Ecto neural progenitor cell (in vitro differentiated cells): ENCODE measurements around the gene FARSB.
A peak's percentile ranks its signal among the peaks of the same experiment; 100 is the strongest.
"Not testable (repeated sequence)": the region's sequence is repeated elsewhere in the genome, so short reads cannot be mapped to it uniquely, and the experiment has no call there.

ENCODE experiments used
- DNase-seq: peaks from one replicate; pipeline ENCODE4 v3.0.0-alpha.2; 2018; ENCODE audit warnings: low spot score

Gene FARSB

DNA sequence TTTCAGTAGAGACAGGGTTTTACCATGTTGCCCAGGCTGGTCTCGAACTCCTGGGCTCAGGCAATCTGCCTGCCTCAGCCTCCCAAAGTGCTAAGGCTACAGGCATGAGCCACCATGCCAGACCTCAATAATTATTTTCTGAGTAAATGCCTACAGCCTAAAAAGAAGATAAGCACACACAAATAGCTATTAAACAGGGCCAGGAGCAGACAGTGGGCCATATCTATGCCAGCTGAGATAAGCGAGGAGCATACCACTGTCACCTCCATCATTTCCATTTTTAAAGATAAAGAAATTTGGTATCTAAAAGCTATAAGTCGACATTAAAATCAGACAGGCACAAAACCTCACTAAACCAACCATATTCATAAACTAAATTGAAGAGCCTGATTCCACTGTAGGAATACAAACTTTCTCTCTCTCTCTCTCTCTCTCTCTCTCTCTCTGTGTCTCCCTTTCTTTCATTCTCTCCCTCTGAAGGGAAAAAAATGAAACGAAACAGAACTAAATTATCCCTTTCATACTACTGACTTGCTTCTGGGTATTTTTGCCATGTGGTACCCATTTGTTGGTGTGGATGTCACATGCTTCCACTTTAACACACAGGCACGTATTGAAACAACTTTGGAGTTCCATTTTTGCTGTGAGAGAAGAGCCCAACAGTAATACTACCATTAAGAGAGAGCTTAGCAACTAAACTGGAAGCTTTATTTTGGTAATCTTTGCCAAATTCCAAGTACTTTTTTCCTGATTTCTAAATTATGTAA lies 51.0 kb downstream of the FARSB start:
- DNase-seq: no peak

DNA sequence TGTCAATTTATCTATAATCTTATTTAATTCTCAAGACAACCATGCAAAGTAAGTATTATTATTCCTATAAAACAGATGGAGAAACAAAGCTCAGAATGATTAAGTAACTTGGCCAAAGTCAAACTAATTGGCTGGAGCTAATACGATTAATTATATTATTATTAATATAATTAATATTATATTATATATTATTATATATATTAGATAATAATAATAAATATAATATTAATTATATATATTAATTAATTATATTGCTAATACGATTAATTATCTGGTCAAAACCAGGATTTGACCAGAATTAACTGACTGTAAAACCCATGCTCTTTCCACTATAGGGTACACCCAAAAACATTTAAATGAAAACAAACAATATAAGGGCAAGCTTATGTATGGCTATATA lies 52.4 kb downstream of the FARSB start:
- no peak for DNase-seq

DNA sequence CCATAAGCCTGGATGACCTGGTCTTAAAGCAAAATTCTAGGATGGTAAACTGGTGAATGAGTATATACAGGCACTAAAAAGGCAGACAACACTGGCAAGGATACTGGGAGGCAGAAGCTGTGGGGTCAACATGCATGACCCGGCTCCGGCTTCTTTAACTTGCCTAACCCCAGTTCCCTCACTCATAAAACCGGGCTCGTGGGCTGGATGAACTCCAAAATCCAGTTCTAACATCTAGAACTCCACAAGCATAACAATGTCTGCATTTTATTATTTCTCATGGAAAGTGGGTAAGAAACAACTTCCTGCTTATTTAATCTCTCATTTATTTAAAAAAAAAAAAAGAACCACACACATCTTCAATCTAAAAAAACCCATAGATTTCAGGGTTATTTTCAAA lies 57.3 kb downstream of the FARSB start:
- DNase-seq: no peak

DNA sequence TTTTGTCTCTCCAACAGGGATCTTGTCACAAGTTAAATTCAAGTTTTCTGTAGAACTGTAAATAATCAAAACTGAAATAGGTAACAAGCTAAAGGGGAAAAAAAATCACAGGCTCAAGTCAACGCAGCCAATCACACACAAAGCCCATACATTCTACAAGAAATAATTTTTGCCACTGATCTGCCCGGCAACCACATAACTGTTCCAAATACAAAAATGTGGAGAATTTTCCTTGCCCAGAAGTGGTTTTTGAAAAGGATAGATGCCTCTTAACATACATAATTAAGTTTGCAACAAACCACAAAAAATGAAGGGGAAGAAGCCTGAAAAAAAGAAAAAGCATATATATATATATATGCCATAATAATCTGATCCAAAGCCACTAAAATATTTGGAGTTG lies 60.3 kb downstream of the FARSB start:
- no peak for DNase-seq

DNA sequence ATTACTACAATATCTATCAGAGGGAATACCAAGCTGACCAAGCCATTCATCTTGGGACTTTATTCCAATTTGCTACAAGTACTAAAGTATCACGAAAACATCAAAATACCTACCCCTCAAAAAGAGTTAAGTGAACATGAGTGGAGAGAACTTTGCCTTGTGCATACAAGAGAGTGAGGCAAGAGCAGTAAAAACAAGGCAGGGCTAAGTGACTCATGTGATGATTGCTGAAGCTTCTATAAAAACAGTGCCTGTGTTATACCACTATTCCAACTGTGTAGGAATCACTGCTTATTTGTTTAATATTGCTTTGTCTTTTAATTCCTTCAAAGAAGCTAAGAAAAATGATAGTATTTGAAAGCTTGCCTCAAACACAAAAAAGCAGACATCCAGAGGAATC lies 61.2 kb downstream of the FARSB start:
- no peak for DNase-seq

DNA sequence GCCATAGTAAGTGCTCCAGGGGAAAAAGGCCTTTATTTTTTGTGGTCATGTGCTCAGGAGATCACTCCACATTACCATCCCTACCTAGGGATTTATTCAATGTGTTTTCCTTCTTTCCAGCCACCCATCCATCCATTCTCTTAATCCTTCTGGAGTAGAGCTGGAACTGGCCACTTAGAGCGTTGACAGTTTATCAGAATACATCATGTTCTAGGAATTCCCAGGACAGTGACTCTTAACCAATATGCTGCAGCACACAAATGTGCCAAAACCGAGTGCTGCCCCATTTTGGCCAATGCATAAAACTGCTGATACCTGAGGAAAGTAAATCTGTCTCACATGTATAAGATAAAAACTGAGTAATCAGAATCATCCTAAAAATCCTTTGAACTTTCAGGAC lies 63.7 kb downstream of the FARSB start:
- DNase-seq: no peak

- DNase-seq: no peak
These were observed 64.2 kb downstream of the FARSB start for GRCh38 chr2:222591661-222592060.

DNA sequence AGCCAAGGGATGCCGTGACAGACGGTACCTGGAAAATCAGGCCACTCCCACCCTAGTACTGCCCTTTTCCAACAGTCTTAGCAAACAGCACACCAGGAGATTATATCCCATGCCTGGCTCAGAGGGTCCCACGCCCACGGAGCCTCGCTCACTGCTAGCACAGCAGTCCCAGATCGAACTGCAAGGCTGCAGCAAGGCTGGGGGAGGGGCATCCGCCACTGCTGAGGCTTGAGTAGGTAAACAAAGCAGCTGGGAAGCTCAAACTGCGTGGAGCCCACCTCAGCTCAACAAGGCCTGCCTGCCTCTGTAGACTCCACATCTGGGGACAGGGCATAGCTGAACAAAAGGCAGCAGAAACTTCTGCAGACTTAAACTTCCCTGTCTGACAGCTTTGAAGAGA lies 71.3 kb downstream of the FARSB start:
- not testable (repeated sequence) for DNase-seq

GRCh38 chr2:222582928-222583327 lies 73.0 kb downstream of the FARSB start:
- DNase-seq: no peak

GRCh38 chr2:222577341-222577740 lies 78.6 kb downstream of the FARSB start:
- no peak for DNase-seq

DNA sequence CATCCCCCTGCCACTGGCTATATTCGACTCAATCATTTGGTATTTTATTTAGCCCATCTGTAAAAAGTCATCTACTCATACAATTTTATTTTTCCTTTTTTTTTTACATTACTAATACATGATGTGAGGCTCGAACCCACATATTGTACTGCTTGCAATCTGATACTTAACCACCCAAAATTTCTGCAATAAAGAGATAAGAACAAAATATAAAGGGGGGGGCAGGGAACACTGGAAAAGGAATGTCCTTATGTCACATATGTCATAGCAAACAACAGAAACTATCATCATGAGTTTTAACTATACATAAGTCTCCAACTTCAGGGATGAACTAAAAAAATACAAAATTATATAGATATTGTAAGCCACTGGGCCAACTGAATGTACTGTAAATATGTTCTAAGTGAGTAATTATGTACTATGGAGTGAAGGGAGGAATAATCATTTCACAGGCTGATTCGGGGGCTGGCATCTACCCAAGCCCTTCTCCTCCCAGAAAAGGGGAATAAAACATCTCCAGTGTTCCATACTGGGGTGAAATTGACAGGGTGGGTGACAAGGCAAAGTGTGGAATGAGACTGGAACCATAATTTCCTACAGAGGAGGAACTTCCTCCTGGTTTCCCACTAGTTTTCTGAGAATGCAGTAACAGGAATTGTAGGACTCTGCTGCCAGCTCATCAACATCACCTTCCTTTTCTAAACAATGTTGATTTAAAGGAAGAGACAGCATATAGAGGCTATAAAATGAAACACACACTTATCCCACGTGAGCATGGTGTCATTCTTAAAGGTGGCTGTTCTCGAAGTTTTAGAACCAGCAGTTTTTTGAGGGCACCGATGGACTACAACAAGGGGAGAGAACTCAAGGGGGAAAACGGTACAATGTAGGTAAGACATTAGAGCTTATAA lies 79.5 kb downstream of the FARSB start:
- no peak for DNase-seq

DNA sequence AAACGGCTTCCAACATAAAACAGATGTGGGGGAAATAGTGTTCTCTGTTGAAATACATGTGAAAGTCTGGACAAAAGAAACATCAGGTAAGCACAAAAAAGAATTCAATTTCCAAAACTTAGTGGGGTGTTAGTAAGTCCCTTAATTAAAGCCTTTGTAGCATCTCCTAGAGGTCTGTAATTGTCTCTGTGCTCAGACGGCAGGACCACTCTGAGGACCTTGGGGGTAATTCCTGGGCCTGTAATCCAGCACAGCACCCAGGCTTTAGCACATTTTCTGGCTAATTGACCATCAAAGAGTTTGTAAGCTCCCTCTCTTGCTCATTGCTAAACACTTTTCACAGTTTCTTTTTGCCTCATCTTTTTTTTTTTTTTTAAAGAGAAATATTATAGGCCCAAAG lies 80.3 kb downstream of the FARSB start:
- DNase-seq: no peak

DNA sequence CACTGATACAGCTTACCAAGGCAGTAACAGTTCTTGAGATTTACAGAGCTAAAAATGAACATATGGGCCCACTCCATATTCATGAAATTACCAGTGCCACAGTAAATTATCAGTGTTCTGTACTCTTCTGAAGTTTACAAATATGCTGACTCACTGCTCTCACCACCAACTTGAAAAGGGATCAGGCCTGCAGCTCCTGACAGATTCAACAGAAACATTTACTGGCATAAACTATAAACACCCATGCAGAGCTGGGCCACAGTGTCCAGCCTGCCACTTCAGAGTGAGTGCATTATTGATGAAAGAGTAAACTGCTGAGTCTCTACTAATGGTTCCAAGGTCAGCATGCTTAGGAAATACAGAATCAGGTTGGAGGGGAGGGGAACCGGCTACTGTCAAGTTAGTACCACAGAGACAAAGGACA lies 83.1 kb downstream of the FARSB start:
- DNase-seq: no peak

GRCh38 chr2:222572264-222572721 lies 83.6 kb downstream of the FARSB start:
- DNase-seq: no peak

- DNase-seq: no peak
These were observed 86.1 kb downstream of the FARSB start for GRCh38 chr2:222569826-222570225.

DNA sequence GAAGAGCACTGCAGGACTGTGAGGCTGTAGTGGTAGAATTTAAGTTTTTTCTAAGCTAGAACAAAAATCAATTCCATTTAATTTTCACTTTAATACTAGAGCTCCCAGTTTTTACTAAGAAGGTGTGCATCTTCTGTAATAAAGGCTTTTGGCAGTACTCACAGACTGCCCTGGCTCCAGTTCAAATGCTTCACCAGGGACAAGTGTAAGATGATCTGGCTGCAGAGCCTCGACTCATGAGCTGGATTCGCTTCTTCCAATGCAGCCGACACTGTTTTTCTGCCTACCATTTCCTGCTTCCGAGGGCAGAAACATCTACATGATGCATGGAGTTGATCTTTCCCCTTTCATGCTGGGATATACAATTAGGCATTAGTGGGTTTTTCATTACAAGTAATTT lies 87.0 kb downstream of the FARSB start:
- no peak for DNase-seq

GRCh38 chr2:222566229-222566628 lies 89.7 kb downstream of the FARSB start:
- DNase-seq: no peak

GRCh38 chr2:222563936-222564335 lies 92.0 kb downstream of the FARSB start:
- DNase-seq: no peak

DNA sequence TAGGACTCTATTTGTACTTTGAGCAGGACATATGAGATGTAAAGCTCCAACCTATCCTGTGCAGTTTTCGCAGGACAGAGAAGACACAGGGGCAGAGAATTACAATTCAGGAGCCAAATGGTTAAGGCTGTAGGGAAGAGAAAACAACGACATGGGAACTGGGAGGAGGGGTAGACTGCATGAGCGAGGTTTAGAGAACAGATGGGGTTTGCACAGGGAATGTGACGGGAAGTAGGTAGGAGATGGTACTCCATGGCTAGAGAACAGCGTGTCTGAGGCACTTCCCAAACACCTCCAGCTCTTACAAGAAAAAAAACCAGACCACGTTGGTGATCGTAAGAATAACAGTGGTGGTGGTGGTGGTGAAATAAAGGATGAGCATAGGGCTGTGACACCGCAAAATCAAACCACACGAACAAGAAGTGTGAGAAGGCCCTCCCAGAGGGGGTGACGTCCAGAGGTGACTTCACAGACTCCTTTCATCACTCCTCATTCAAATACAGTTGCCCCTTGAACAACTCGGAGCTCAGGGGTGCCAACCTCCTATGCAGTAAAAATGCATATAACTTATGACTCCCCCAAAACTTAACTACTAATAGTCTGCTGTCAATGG lies 92.7 kb downstream of the FARSB start:
- no peak for DNase-seq

- DNase-seq: peak; percentile 65
These were observed 93.9 kb downstream of the FARSB start for GRCh38 chr2:222561817-222562645.

GRCh38 chr2:222561151-222561550 lies 94.7 kb downstream of the FARSB start:
- DNase-seq: no peak

GRCh38 chr2:222554517-222554916 lies 101.4 kb downstream of the FARSB start:
- DNase-seq: no peak
